Stimulated activated CD8-positive, alpha-beta memory T cell treated with anti-CD3 and anti-CD28 coated beads, Interleukin-4, amount 100 ng/mL, for 48 hours (primary cell): ENCODE measurements around the gene INIP.

ENCODE experiments used
- DNase-seq: peaks from one replicate; pipeline ENCODE4 v3.0.0-alpha.2; 2020

The INIP gene

GRCh38 chr9:112669326-112669725, 48.6 kb downstream of the INIP start:
- no peak for DNase-seq

GRCh38 chr9:112665347-112665746, 52.6 kb downstream of the INIP start:
- no peak for DNase-seq

- DNase-seq: no peak
Measured at GRCh38 chr9:112664531-112664930, 53.4 kb downstream of the INIP start.

GRCh38 chr9:112663681-112664080, 54.2 kb downstream of the INIP start:
- no peak for DNase-seq

GRCh38 chr9:112659906-112660305, 58.0 kb downstream of the INIP start:
- DNase-seq: no peak

- DNase-seq: no peak
Measured at GRCh38 chr9:112655668-112656067, 62.2 kb downstream of the INIP start.

- no peak for DNase-seq
Measured at GRCh38 chr9:112654282-112654681, 63.6 kb downstream of the INIP start.

GRCh38 chr9:112648624-112649023, 69.3 kb downstream of the INIP start:
- DNase-seq: no peak

GRCh38 chr9:112647596-112647995, 70.3 kb downstream of the INIP start:
- DNase-seq: no peak

- DNase-seq: no peak
Measured at GRCh38 chr9:112642126-112642525, 75.8 kb downstream of the INIP start.

GRCh38 chr9:112640311-112640710, 77.6 kb downstream of the INIP start:
- no peak for DNase-seq
